ENCODE measurements around the gene CELA2A.

DNA sequence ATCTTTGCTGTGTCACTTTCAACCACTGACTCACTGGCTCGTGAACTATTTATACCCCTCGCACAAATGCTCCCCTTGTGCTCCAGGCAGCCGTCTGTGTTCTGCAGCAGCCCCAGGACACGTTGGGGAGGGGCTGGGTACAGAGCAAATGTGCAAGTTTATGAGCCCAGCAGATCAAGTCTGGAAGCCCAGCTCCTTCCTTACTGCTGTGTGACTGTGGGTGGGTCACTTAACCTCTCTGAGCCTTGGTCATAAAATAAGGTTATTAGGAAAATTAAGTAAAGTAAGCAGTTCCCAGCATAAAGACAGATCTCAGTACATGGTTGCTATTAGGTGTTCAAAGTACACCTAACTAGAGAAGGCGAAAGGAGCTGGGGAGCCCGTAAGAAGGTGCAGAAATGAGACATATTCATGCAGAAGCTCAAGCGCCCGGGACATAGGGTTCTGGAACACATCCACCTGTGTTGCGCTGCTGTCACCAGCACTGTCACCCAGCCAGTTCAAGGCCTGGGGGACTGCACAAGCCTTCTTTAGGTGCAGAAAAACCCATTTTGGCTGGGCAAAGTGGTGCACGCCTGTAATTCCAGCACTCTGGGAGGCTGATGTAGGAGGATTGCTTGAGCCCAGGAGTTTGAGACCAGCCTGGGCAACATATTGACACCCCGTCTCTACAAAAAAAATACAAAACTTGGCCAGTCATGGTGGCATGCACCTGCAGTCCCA lies 33.0 kb upstream of the CELA2A start:
- TF ChIP-seq, protein P1, sequence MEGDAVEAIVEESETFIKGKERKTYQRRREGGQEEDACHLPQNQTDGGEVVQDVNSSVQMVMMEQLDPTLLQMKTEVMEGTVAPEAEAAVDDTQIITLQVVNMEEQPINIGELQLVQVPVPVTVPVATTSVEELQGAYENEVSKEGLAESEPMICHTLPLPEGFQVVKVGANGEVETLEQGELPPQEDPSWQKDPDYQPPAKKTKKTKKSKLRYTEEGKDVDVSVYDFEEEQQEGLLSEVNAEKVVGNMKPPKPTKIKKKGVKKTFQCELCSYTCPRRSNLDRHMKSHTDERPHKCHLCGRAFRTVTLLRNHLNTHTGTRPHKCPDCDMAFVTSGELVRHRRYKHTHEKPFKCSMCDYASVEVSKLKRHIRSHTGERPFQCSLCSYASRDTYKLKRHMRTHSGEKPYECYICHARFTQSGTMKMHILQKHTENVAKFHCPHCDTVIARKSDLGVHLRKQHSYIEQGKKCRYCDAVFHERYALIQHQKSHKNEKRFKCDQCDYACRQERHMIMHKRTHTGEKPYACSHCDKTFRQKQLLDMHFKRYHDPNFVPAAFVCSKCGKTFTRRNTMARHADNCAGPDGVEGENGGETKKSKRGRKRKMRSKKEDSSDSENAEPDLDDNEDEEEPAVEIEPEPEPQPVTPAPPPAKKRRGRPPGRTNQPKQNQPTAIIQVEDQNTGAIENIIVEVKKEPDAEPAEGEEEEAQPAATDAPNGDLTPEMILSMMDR (conservative IDR thresholded peaks at IDR 0.05; ENCODE audit: low read length): no peak
- no peak for TF ChIP-seq EZH2phosphoT487 (IDR thresholded peaks at IDR 0.05; ENCODE audit: borderline replicate concordance)
